GM19467 (cell line): Measurements from ENCODE around the gene CKAP4.

ENCODE experiments used
- ATAC-seq: cut with Tn5 transposase; IDR thresholded peaks from one replicate; pipeline ENCODE4 v1.9.1; 2021; ENCODE audit warnings: mild to moderate bottlenecking, moderate library complexity; ENCODE audit not compliant: unreplicated experiment

Gene CKAP4

DNA sequence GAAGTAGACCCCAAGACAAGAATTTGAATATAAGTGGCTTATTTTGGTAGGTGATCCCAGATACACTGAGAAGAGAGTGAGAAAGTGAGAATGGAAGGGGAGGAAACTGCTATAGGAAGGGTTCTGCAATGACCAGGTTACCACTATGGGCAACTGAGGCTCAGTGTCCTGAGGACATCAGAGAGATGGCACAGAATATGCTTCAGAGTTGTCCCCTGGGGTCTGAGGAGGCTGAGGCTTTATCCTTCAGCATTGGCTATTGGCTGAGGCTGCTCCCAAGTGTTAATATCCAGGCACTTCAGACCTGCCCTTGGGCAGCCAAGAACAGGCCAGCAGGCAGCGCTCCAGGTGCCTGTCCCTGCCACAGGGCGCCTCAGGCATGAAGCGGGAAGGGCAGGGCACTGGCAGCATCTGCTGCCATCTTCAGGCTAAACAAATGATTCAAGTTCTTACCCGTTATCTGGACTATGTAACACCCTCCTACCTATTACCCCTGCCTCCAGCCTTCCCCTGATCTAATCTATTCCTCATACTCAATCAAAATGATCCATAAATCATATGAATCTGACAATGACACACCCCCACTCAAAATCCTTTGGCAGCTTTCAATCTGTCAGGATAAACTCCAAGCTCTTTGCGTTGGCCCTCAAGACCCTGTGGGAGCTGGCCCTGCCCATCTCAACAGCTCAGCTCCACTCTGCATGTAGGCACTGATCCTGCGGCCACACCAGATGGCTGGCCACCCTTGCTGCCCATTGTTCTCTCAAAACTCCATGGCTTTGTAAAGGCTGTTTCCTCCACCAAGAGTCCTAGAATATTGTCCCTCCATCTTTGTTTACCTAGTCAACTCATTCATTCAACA is 42.4 kb downstream of the CKAP4 start:
- no peak for ATAC-seq

- ATAC-seq, result no peak
Measured at GRCh38 chr12:106204312-106204711, 43.5 kb downstream of the CKAP4 start.

DNA sequence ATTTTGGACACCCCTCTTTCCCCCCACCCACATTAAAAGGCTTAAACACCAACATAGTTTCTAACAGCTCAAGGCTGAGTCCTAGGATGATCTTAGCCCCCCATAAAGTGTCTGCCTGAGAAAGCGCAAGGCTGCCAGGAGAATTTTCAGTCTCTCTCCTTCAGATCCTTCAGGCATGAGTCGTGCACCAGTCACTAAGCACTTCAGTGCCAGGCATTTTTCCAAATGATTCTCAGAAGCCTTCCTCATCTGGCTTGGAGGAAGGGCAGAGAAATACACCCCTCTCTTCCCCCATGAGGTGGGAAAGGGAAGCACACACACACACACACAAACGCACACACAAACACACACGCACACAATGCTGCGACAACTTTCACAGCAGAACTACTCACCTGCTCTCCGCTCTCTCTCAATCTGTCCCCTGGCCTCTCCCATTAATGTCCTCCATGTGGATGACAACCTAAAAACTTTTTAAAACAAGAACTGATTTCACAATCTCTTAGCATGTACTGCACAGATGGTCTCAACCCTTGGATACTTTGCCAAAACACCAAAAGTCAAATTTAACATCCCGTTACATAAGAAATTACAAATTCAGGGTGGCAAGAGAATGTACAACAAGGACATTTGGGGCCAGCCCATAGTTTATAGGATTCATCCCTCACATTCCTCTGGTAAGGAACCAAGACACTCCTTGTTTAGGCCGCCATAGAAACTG is 49.8 kb downstream of the CKAP4 start:
- no peak for ATAC-seq

- ATAC-seq, result no peak
Measured at GRCh38 chr12:106195621-106196027, 52.2 kb downstream of the CKAP4 start.

- ATAC-seq, result no peak
Measured at GRCh38 chr12:106194351-106194750, 53.5 kb downstream of the CKAP4 start.

DNA sequence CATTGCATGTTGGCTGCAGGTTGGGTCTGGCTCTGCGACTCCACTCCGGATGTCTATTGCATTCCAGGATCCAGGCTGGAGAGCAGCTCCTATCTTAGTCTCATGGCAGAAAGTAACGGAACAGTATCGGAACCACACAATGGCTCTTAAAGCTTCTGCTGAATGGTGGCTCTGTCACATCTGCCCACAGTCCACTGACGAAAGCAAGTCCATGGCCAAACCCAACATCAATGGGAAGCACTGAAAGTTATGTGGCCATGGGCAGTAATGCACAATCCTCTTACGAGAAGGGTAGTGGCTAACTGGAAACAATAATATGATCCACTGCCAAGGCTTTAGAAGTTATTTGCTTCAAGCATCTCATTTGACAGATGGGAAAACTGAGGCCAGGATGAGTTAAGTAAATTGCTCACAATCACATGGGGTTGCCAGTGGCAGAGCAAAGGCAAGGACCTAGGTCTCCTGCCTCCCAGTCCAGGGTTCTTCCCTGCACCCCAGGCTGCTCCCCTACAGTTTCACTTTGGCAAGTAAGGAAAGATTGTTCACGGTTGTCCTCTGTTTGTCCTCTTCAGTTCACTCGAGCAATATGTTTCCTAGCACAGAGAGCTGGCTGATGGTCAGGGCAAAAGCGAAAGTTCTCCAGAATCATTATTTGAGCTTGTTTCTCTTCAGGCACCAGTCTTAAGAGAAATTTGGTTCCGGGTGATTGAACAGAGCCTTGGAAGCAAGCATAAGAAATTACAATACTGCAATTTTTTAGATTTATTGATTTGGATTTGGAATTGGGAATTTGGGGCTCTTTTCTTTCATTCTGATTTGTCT is 54.2 kb downstream of the CKAP4 start:
- no peak for ATAC-seq

GRCh38 chr12:106192659-106193393 is 55.0 kb downstream of the CKAP4 start:
- ATAC-seq, result no peak

GRCh38 chr12:106190581-106190980 is 57.2 kb downstream of the CKAP4 start:
- ATAC-seq, result no peak

DNA sequence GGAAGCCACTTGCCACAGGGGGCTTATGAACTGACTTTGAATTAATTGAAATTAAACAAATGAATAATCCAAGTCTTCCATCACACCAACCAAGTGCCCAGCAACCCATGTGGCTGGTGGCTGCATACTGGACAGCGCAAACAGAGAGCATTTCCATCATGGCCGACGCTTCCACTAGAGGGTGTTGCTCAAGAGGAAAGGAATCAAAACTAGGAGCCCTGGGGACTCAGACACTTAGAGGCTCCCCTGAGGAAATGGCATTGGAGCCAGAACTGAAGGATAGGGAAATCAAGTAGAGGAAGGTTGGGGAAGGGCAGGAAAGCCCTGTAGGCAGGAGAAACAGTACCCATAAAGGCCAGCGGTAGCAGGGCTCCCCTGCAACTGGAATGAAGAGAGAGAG is 58.5 kb downstream of the CKAP4 start:
- no peak for ATAC-seq

DNA sequence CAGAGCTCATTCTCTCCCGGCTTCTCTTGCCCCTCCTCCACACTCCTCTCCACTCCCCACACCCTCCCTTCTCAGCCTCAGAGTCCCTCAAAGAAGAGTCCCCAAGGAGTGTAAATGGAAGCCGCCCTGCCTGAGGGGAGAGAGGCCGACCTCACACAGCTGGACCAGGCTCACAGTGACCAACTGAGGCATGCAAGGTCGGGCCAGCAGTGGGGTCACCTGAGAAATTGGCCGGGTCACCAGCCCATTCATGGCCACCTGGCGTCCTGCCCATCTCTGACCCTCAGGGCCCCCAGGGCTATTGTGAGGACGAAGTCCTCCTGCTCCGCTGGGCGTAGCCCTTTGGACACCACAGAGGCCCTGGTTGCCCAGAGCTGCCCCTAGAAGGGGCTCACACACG is 59.6 kb downstream of the CKAP4 start:
- no peak for ATAC-seq
